Measurements from ENCODE around the gene ARHGEF40.

DNA sequence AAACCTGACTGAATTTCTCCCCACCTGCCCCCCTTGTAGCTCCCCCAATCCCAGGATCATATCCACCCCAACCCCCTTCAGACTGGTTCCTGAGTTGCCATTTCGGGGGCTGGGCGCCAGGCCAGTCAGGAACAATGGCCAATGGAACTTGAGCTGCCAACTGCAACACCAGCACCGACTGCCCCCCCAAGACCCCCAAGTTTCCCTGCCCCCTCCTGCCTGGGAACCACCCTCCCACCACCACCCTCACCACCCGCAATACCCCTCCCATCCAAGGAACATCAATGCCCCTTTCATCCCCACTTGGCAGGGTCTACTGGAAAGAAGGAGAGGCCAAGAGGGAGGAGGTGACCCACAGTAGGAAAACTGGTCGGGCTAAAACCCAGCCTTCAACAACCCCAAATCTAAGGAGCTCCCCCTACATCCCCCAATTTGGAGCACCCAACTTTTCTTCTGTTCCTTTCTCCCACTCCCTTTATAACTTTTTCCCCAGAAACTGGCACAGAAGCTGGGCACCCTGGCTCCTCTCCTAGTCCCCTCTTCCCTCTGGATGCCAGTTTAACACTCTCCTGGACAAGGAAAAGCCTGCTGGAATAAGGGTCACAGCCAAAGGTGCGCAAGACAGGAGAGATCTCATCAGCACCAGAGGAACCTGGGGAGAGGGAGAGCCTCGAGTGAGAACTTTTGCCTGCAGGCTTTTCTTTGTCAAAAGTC lies 43.7 kb upstream of the ARHGEF40 start:
- TF ChIP-seq, protein P1, sequence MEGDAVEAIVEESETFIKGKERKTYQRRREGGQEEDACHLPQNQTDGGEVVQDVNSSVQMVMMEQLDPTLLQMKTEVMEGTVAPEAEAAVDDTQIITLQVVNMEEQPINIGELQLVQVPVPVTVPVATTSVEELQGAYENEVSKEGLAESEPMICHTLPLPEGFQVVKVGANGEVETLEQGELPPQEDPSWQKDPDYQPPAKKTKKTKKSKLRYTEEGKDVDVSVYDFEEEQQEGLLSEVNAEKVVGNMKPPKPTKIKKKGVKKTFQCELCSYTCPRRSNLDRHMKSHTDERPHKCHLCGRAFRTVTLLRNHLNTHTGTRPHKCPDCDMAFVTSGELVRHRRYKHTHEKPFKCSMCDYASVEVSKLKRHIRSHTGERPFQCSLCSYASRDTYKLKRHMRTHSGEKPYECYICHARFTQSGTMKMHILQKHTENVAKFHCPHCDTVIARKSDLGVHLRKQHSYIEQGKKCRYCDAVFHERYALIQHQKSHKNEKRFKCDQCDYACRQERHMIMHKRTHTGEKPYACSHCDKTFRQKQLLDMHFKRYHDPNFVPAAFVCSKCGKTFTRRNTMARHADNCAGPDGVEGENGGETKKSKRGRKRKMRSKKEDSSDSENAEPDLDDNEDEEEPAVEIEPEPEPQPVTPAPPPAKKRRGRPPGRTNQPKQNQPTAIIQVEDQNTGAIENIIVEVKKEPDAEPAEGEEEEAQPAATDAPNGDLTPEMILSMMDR (IDR thresholded peaks at IDR 0.05), result no peak
- no peak for TF ChIP-seq POLR2A (IDR thresholded peaks at IDR 0.05)
